Keratinocyte (primary cell): ENCODE measurements around the gene DNAJB2. TPM values are rescaled to one million over a fixed set of nuclear protein-coding genes. Genes with fewer than 3 reads are reported as not detected.
"Not testable (repeated sequence)": the region's sequence is repeated elsewhere in the genome, so short reads cannot be mapped to it uniquely, and the experiment has no call there.

Experiments used
- DNase-seq: peaks from one replicate; pipeline ENCODE4 v3.0.0-alpha.2; 2011; ENCODE audit warnings: low read depth, missing footprints, low spot score
- FAIRE-seq: peaks from 2 replicates; lab custom pipeline; 2011; peaks lifted over from hg19 to GRCh38; lab: Jason Lieb, UNC
- H2AFZ ChIP-seq: 2 replicates; pipeline ENCODE4 v1.6.0; 2012; ENCODE audit warnings: low read length, control low read depth, inconsistent platforms; ENCODE audit not compliant: control insufficient read depth
- H3K27ac ChIP-seq: 2 replicates; pipeline ENCODE4 v1.5.1; 2011; ENCODE audit warnings: low read length; ENCODE audit not compliant: control insufficient read depth, insufficient read depth
- H3K27me3 ChIP-seq: 3 replicates; pipeline ENCODE4 v1.6.0; 2011; ENCODE audit warnings: low read length; ENCODE audit not compliant: control insufficient read depth, insufficient read depth; ENCODE audit errors: extremely low read depth
- H3K36me3 ChIP-seq, 2 experiments: 2 replicates in 1 of 2; 3 replicates in 1 of 2; pipeline ENCODE4 v1.5.1; 2011; ENCODE audit warnings: low read length in 2 of 2, mild to moderate bottlenecking in 1 of 2; ENCODE audit not compliant: control insufficient read depth in 2 of 2, insufficient read depth in 2 of 2; ENCODE audit errors: extremely low read depth in 1 of 2
- H3K4me1 ChIP-seq: 3 replicates; pipeline ENCODE4 v1.5.1; 2011; ENCODE audit warnings: low read length; ENCODE audit not compliant: control insufficient read depth, insufficient read depth; ENCODE audit errors: extremely low read depth
- H3K4me2 ChIP-seq: 3 replicates; pipeline ENCODE4 v1.6.0; 2011; ENCODE audit warnings: low read depth, low read length; ENCODE audit not compliant: control insufficient read depth, insufficient read depth; ENCODE audit errors: extremely low read depth
- H3K4me3 ChIP-seq, 3 experiments: fragments of 200-600 bp in 1 of 3; sonication (generic) in 1 of 3; 2 replicates in 2 of 3; 3 replicates in 1 of 3; pipeline ENCODE4 v1.5.1; 2011 to 2016; ENCODE audit warnings: low read length in 3 of 3, mild to moderate bottlenecking in 3 of 3, control low read depth in 2 of 3, inconsistent platforms in 1 of 3, low read depth in 1 of 3, mixed read lengths in 1 of 3, mixed run types in 1 of 3, moderate library complexity in 1 of 3; ENCODE audit not compliant: control insufficient read depth in 2 of 3, insufficient read depth in 2 of 3; ENCODE audit errors: extremely low read depth in 1 of 3
- H3K79me2 ChIP-seq: 2 replicates; pipeline ENCODE4 v1.6.0; 2012; ENCODE audit warnings: low read length; ENCODE audit not compliant: control insufficient read depth, insufficient read depth
- H3K9ac ChIP-seq: 3 replicates; pipeline ENCODE4 v1.6.0; 2011; ENCODE audit warnings: low read length; ENCODE audit not compliant: control insufficient read depth, insufficient read depth; ENCODE audit errors: extremely low read depth
- H3K9me1 ChIP-seq: 3 replicates; pipeline ENCODE4 v1.6.0; 2011; ENCODE audit warnings: low read length; ENCODE audit not compliant: control insufficient read depth, insufficient read depth; ENCODE audit errors: extremely low read depth
- H3K9me3 ChIP-seq: 2 replicates; pipeline ENCODE4 v1.5.1; 2012; ENCODE audit warnings: low read depth, low read length; ENCODE audit not compliant: control insufficient read depth
- H4K20me1 ChIP-seq: 3 replicates; pipeline ENCODE4 v1.6.0; 2011; ENCODE audit warnings: low read length; ENCODE audit not compliant: control insufficient read depth, insufficient read depth; ENCODE audit errors: extremely low read depth
- CTCF ChIP-seq, 3 experiments: IDR thresholded peaks in 1 of 3; conservative IDR thresholded peaks in 1 of 3; optimal IDR thresholded peaks in 1 of 3; 2 replicates in 2 of 3; 3 replicates in 1 of 3; pipeline versions ENCODE3 to v1.5.1; 2011; ENCODE audit warnings: low read length in 3 of 3, mild to moderate bottlenecking in 3 of 3, moderate library complexity in 2 of 3, control low read depth in 1 of 3, inconsistent platforms in 1 of 3; ENCODE audit not compliant: insufficient read depth in 2 of 3; ENCODE audit errors: extremely low read depth in 1 of 3
- EZH2 ChIP-seq: IDR thresholded peaks from one replicate; pipeline ENCODE4 v1.6.1; 2012; ENCODE audit warnings: inconsistent platforms, mild to moderate bottlenecking, low read length, moderate library complexity
- dilution Hi-C: fragments of 300-500 bp; cut with MboI; formaldehyde crosslinking; loops from one replicate; pipeline ENCODE4 v1.7.0; 2020; ENCODE audit warnings: low sequenced_read_pairs; ENCODE audit not compliant: extremely low pct_ligation_motif_present
- polyA plus RNA-seq, 5 experiments: library from polyadenylated mRNA; depleted of rRNA in 3 of 5; stranded (reverse) in 3 of 5; stranded (forward) in 1 of 5; unstranded in 1 of 5; fragments of >200 nt; gene quantifications; 1 replicate in 1 of 5; 2 replicates in 3 of 5; 3 replicates in 1 of 5; pipeline versions ENCODE4 v1.2.1 to v1.2.3, GENCODE V29; 2011 to 2012; ENCODE audit warnings: missing spikeins in 2 of 5, low read depth in 1 of 5, low replicate concordance in 1 of 5

Gene DNAJB2
- polyA plus RNA-seq, 1 donor (not counting 4 experiments of a cell fraction or from before 2014, with no cell fraction given): 51.7 TPM

- Histone ChIP-seq H3K27ac (no peak overlapping the region), H3K4me1 (peaks cover 2% of the 10 kb centered on the region), H3K4me3 (no peak overlapping the region), H3K79me2 (no peaks in the 10 kb centered on the region), H3K27me3 (peaks cover 26% of the 10 kb centered on the region), H3K4me2 (peak overlapping the region; percentile 19), H4K20me1 (peaks cover 5% of the 10 kb centered on the region), H2AFZ (no peak overlapping the region), H3K36me3 (no peaks in the 10 kb centered on the region), H3K9ac (no peak overlapping the region), H3K9me1 (no peaks in the 10 kb centered on the region), H3K9me3 (no peaks in the 10 kb centered on the region)
- peak; percentile 43 for FAIRE-seq
- no peak for TF ChIP-seq CTCF (optimal IDR thresholded peaks at IDR 0.05 in 1 of 3, IDR thresholded peaks at IDR 0.05 in 1 of 3, conservative IDR thresholded peaks at IDR 0.05 in 1 of 3; ENCODE audit: extremely low read depth in 1 of 3, insufficient read depth in 2 of 3, low read length in 3 of 3)
- no peak for TF ChIP-seq EZH2
- dilution Hi-C loops: no loop called here
- no peak for DNase-seq
These were observed 29.3 kb downstream of the DNAJB2 start for GRCh38 chr2:219308142-219309101.

GRCh38 chr2:219309278-219309677 is 30.1 kb downstream of the DNAJB2 start, which contains the start of gene PTPRN:
Gene PTPRN (minus strand): TSS chr2:219309401. CDS start chr2:219309332, 69 bp downstream.
- Histone ChIP-seq H3K27ac (no peak within 1 kb of the TSS), H3K36me3 (no peaks in the 10 kb centered on the region), H3K9me3 (no peaks in the 10 kb centered on the region), H4K20me1 (peaks cover 5% of the 10 kb centered on the region), H3K9ac (no peak within 1 kb of the TSS), H2AFZ (no peak within 1 kb of the TSS), H3K4me3 (no peak within 1 kb of the TSS), H3K4me1 (peaks cover 2% of the 10 kb centered on the region), H3K4me2 (peak within 1 kb of the TSS; percentile 19), H3K9me1 (no peaks in the 10 kb centered on the region), H3K79me2 (no peaks in the 10 kb centered on the region), H3K27me3 (peaks cover 21% of the 10 kb centered on the region)
- dilution Hi-C loops: no loop called here
- FAIRE-seq: no peak
- TF ChIP-seq CTCF (optimal IDR thresholded peaks at IDR 0.05 in 1 of 3, IDR thresholded peaks at IDR 0.05 in 1 of 3, conservative IDR thresholded peaks at IDR 0.05 in 1 of 3; ENCODE audit: extremely low read depth in 1 of 3, insufficient read depth in 2 of 3, low read length in 3 of 3) (no peak), EZH2 (no peak)
- DNase-seq: no peak

GRCh38 chr2:219312683-219313263 is 33.6 kb downstream of the DNAJB2 start:
- DNase-seq, H3K9me1 ChIP-seq, FAIRE-seq, H3K9me3 ChIP-seq, H3K4me3 ChIP-seq, H3K4me1 ChIP-seq, H3K4me2 ChIP-seq, H3K36me3 ChIP-seq, dilution Hi-C loops, H3K79me2 ChIP-seq, H2AFZ ChIP-seq, H3K27ac ChIP-seq, H3K9ac ChIP-seq, H4K20me1 ChIP-seq: not testable (repeated sequence)
- H3K27me3 ChIP-seq: peaks cover 16% of the 10 kb centered on the region
